ENCODE data around the gene VPS13D. TPM values are rescaled to one million over a fixed set of nuclear protein-coding genes. Genes with fewer than 3 reads are reported as not detected.

VPS13D gene
- total RNA-seq, 1 experiment from 2014 or later: 31.6 TPM

DNA sequence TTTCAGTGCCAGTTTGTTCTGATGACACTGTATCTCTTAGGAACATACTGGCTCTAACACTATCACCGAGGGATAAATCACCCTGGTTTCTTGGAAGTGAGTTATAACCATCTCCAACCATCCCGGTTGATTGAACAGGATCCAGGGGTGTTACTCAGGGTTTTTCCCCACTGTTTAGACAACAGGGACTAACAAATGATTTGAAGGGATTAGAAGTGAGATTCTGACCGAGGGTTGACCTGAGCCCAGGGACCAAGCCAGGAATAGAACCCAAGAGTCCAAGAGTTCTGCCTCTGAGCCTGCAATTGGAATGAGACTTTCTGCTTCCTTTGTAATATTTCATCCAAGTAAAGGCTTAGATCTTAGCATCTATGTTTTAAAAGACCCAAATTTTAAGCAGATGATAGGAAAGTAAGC lies 234.2 kb downstream of the VPS13D start:
- Histone ChIP-seq H3K36me3 (ENCODE audit: control insufficient read depth in 1 of 2, insufficient read depth in 2 of 2, low read length in 2 of 2) (no peaks in the 10 kb centered on the region), H3K27ac (ENCODE audit: low read depth, low read length) (no peak overlapping the region), H3K9ac (ENCODE audit: low read length) (no peak overlapping the region), H3K4me2 (ENCODE audit: low read length) (0 out of 2 replicates have a peak overlapping the region, but pooled peaks have one; percentile 12), H4K20me1 (ENCODE audit: insufficient read depth) (no peaks in the 10 kb centered on the region), H3K79me2 (ENCODE audit: insufficient read depth, low read length) (no peaks in the 10 kb centered on the region), H2AFZ (ENCODE audit: low read depth, low read length, poor library complexity, severe bottlenecking) (no peak overlapping the region), H3K9me3 (ENCODE audit: control insufficient read depth in 1 of 2, insufficient read depth in 1 of 2, low read depth in 1 of 2, low read length in 2 of 2) (no peaks in the 10 kb centered on the region), H3K9me2 (ENCODE audit: insufficient read depth) (no peaks in the 10 kb centered on the region), H3K4me1 (ENCODE audit: control insufficient read depth in 1 of 2, insufficient read depth in 2 of 2, low read length in 2 of 2) (peaks cover 13 to 27% of the 10 kb centered on the region in 2 experiments), H3K27me3 (ENCODE audit: insufficient read depth, low read length) (no peaks in the 10 kb centered on the region), H3K4me3 (replicated peaks in 1 of 2; ENCODE audit: low read depth in 1 of 2, low read length in 2 of 2) (no peak overlapping the region)
- DNase-seq (ENCODE audit: low read depth, low spot score): no peak
- intact Hi-C loops (cut with micrococcal nuclease): no loop called here
- RAD21 ChIA-PET (ENCODE audit: low non-redundant PET in 1 of 2, low total read pairs in 2 of 2, uncharacterized antibody in 2 of 2, unreplicated experiment in 2 of 2): no interaction called here
- no TSS peak for BruUV-seq (replicated peaks)
- ATAC-seq: no peak
- CTCF ChIA-PET: no interaction called here
- TF ChIP-seq FOSL1 (IDR thresholded peaks at IDR 0.05; ENCODE audit: low read depth): no peak
- no peak for TF ChIP-seq YY1 (IDR thresholded peaks at IDR 0.05; ENCODE audit: extremely low read depth, insufficient replicate concordance, low read depth, low read length)
- no peak for TF ChIP-seq ZNF274 (IDR thresholded peaks at IDR 0.05; ENCODE audit: low read depth, low read length)
- no peak for TF ChIP-seq ZFX (IDR thresholded peaks at IDR 0.05)
- no peak for TF ChIP-seq EZH2 (IDR thresholded peaks at IDR 0.05)
- TF ChIP-seq, protein P1, sequence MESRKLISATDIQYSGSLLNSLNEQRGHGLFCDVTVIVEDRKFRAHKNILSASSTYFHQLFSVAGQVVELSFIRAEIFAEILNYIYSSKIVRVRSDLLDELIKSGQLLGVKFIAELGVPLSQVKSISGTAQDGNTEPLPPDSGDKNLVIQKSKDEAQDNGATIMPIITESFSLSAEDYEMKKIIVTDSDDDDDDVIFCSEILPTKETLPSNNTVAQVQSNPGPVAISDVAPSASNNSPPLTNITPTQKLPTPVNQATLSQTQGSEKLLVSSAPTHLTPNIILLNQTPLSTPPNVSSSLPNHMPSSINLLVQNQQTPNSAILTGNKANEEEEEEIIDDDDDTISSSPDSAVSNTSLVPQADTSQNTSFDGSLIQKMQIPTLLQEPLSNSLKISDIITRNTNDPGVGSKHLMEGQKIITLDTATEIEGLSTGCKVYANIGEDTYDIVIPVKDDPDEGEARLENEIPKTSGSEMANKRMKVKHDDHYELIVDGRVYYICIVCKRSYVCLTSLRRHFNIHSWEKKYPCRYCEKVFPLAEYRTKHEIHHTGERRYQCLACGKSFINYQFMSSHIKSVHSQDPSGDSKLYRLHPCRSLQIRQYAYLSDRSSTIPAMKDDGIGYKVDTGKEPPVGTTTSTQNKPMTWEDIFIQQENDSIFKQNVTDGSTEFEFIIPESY (IDR thresholded peaks at IDR 0.05; ENCODE audit: extremely low read depth, insufficient replicate concordance, low read length): no peak
- no peak for TF ChIP-seq CEBPB (IDR thresholded peaks at IDR 0.05; ENCODE audit: low read depth)
- no peak for TF ChIP-seq SP1 (IDR thresholded peaks at IDR 0.05; ENCODE audit: low read depth)
- TF ChIP-seq, protein P2, sequence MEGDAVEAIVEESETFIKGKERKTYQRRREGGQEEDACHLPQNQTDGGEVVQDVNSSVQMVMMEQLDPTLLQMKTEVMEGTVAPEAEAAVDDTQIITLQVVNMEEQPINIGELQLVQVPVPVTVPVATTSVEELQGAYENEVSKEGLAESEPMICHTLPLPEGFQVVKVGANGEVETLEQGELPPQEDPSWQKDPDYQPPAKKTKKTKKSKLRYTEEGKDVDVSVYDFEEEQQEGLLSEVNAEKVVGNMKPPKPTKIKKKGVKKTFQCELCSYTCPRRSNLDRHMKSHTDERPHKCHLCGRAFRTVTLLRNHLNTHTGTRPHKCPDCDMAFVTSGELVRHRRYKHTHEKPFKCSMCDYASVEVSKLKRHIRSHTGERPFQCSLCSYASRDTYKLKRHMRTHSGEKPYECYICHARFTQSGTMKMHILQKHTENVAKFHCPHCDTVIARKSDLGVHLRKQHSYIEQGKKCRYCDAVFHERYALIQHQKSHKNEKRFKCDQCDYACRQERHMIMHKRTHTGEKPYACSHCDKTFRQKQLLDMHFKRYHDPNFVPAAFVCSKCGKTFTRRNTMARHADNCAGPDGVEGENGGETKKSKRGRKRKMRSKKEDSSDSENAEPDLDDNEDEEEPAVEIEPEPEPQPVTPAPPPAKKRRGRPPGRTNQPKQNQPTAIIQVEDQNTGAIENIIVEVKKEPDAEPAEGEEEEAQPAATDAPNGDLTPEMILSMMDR (IDR thresholded peaks at IDR 0.05 in 2 of 3, conservative IDR thresholded peaks at IDR 0.05 in 1 of 3; ENCODE audit: borderline replicate concordance in 1 of 3, insufficient read depth in 1 of 3, low read depth in 2 of 3, low read length in 2 of 3): no peak
- no peak for TF ChIP-seq EGR1 (IDR thresholded peaks at IDR 0.05; ENCODE audit: low read depth)
- TF ChIP-seq, protein P3, sequence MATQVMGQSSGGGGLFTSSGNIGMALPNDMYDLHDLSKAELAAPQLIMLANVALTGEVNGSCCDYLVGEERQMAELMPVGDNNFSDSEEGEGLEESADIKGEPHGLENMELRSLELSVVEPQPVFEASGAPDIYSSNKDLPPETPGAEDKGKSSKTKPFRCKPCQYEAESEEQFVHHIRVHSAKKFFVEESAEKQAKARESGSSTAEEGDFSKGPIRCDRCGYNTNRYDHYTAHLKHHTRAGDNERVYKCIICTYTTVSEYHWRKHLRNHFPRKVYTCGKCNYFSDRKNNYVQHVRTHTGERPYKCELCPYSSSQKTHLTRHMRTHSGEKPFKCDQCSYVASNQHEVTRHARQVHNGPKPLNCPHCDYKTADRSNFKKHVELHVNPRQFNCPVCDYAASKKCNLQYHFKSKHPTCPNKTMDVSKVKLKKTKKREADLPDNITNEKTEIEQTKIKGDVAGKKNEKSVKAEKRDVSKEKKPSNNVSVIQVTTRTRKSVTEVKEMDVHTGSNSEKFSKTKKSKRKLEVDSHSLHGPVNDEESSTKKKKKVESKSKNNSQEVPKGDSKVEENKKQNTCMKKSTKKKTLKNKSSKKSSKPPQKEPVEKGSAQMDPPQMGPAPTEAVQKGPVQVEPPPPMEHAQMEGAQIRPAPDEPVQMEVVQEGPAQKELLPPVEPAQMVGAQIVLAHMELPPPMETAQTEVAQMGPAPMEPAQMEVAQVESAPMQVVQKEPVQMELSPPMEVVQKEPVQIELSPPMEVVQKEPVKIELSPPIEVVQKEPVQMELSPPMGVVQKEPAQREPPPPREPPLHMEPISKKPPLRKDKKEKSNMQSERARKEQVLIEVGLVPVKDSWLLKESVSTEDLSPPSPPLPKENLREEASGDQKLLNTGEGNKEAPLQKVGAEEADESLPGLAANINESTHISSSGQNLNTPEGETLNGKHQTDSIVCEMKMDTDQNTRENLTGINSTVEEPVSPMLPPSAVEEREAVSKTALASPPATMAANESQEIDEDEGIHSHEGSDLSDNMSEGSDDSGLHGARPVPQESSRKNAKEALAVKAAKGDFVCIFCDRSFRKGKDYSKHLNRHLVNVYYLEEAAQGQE (IDR thresholded peaks at IDR 0.05; ENCODE audit: low read depth): no peak
- POLR2A ChIA-PET: no interaction called here

Measured in HCT116 (cell line).